H9 (cell line): ENCODE results near the gene EHBP1L1. TPM values are rescaled to one million over a fixed set of nuclear protein-coding genes. Genes with fewer than 3 reads are reported as not detected.

Experiments
- DNase-seq: peaks from one replicate; pipeline ENCODE4 v3.0.0-alpha.2; 2017
- H2AFZ ChIP-seq: one replicate; pipeline ENCODE4 v1.6.1; 2013; ENCODE audit warnings: mild to moderate bottlenecking, low read length, control low read depth, moderate library complexity
- H2AK5ac ChIP-seq: 2 replicates; pipeline ENCODE4 v1.6.1; 2013; ENCODE audit warnings: low read length, control low read depth, mixed read lengths; ENCODE audit not compliant: insufficient read length
- H2BK120ac ChIP-seq: one replicate; pipeline ENCODE4 v1.6.1; 2013; ENCODE audit warnings: low read depth, mild to moderate bottlenecking, low read length, control low read depth, inconsistent platforms; ENCODE audit not compliant: poor library complexity, severe bottlenecking
- H2BK12ac ChIP-seq: 2 replicates; pipeline ENCODE4 v1.6.1; 2013; ENCODE audit warnings: low read length, control low read depth, mixed read lengths, low read depth; ENCODE audit not compliant: insufficient read length
- H2BK15ac ChIP-seq: 2 replicates; pipeline ENCODE4 v1.6.1; 2013; ENCODE audit warnings: low read depth, low read length, control low read depth
- H2BK20ac ChIP-seq: one replicate; pipeline ENCODE4 v1.6.1; 2013; ENCODE audit warnings: low read depth, mild to moderate bottlenecking, low read length, control low read depth, inconsistent platforms; ENCODE audit not compliant: poor library complexity, severe bottlenecking
- H2BK5ac ChIP-seq: 2 replicates; pipeline ENCODE4 v1.6.1; 2013; ENCODE audit warnings: low read length, control low read depth, mixed read lengths; ENCODE audit not compliant: insufficient read length
- H3K14ac ChIP-seq: 2 replicates; pipeline ENCODE4 v1.6.1; 2013; ENCODE audit warnings: low read length, control low read depth; ENCODE audit not compliant: insufficient read depth
- H3K18ac ChIP-seq: 2 replicates; pipeline ENCODE4 v1.6.1; 2013; ENCODE audit warnings: low read depth, mild to moderate bottlenecking, mixed read lengths, low read length, control low read depth; ENCODE audit not compliant: insufficient read length
- H3K23ac ChIP-seq: 2 replicates; pipeline ENCODE4 v1.6.1; 2013; ENCODE audit warnings: low read length, control low read depth, mixed read lengths, low read depth; ENCODE audit not compliant: insufficient read length
- H3K23me2 ChIP-seq: 2 replicates; pipeline ENCODE4 v1.6.1; 2013; ENCODE audit warnings: low read depth, mild to moderate bottlenecking, mixed read lengths, low read length, control low read depth; ENCODE audit not compliant: insufficient read length, poor library complexity, severe bottlenecking
- H3K27ac ChIP-seq: 2 replicates; pipeline ENCODE4 v1.5.1; 2013; ENCODE audit warnings: low read length, control low read depth, mixed read lengths, low read depth; ENCODE audit not compliant: insufficient read length
- H3K27me3 ChIP-seq: 2 replicates; pipeline ENCODE4 v1.6.1; 2013; ENCODE audit warnings: low read length, control low read depth, inconsistent platforms; ENCODE audit not compliant: insufficient read depth
- H3K4ac ChIP-seq: 2 replicates; pipeline ENCODE4 v1.6.1; 2013; ENCODE audit warnings: low read depth, mild to moderate bottlenecking, control low read depth, inconsistent platforms, low read length, moderate library complexity
- H3K4me1 ChIP-seq: 2 replicates; pipeline ENCODE4 v1.6.1; 2013; ENCODE audit warnings: low read length, control low read depth, inconsistent platforms; ENCODE audit not compliant: insufficient read depth
- H3K4me2 ChIP-seq: 2 replicates; pipeline ENCODE4 v1.6.1; 2013; ENCODE audit warnings: low read length, control low read depth, mixed read lengths; ENCODE audit not compliant: insufficient read length, insufficient read depth
- H3K56ac ChIP-seq: 2 replicates; pipeline ENCODE4 v1.6.1; 2013; ENCODE audit warnings: low read depth, mild to moderate bottlenecking, mixed read lengths, low read length, control low read depth; ENCODE audit not compliant: insufficient read length
- H3K79me1 ChIP-seq: 2 replicates; pipeline ENCODE4 v1.6.1; 2013; ENCODE audit warnings: low read depth, mild to moderate bottlenecking, moderate library complexity, low read length, control low read depth, inconsistent platforms; ENCODE audit not compliant: insufficient read depth, poor library complexity, severe bottlenecking
- H3K79me2 ChIP-seq: 2 replicates; pipeline ENCODE4 v1.6.1; 2013; ENCODE audit warnings: low read length, control low read depth, inconsistent platforms; ENCODE audit not compliant: insufficient read depth
- H3K9ac ChIP-seq: 2 replicates; pipeline ENCODE4 v1.6.1; 2013; ENCODE audit warnings: low read length, control low read depth, mixed read lengths; ENCODE audit not compliant: insufficient read length; ENCODE audit errors: extremely low read depth
- H3K9me3 ChIP-seq: one replicate; pipeline ENCODE4 v1.6.1; 2013; ENCODE audit warnings: low read depth, low read length, inconsistent platforms; ENCODE audit not compliant: control insufficient read depth
- H3T11ph ChIP-seq: one replicate; pipeline ENCODE4 v1.6.1; 2013; ENCODE audit warnings: mild to moderate bottlenecking, low read length, control low read depth, inconsistent platforms
- H4K20me1 ChIP-seq: one replicate; pipeline ENCODE4 v1.6.1; 2013; ENCODE audit not compliant: control insufficient read depth, insufficient read length, insufficient read depth
- H4K5ac ChIP-seq: 2 replicates; pipeline ENCODE4 v1.6.1; 2013; ENCODE audit warnings: low read depth, mild to moderate bottlenecking, mixed read lengths, low read length, control low read depth; ENCODE audit not compliant: insufficient read length
- H4K8ac ChIP-seq: replicated peaks from 2 replicates; pipeline ENCODE4 v1.6.1; 2013; ENCODE audit warnings: low read length, control low read depth, mixed read lengths, low read depth; ENCODE audit not compliant: insufficient read length
- H4K91ac ChIP-seq: 2 replicates; pipeline ENCODE4 v1.6.1; 2013; ENCODE audit warnings: low read depth, mild to moderate bottlenecking, moderate library complexity, mixed read lengths, low read length, control low read depth; ENCODE audit not compliant: insufficient read length
- H3K27ac Mint-ChIP-seq, 3 experiments: 2 replicates in 2 of 3; 3 replicates in 1 of 3; pipeline ENCODE4 v1.8.0; 2020 to 2021; ENCODE audit warnings: mixed read lengths in 3 of 3, mild to moderate bottlenecking in 1 of 3, moderate library complexity in 1 of 3
- H3K27me3 Mint-ChIP-seq: 2 replicates; pipeline ENCODE4 v1.8.0; 2021; ENCODE audit warnings: low read depth, mild to moderate bottlenecking, moderate library complexity, mixed read lengths
- H3K36me3 Mint-ChIP-seq, 3 experiments: 2 replicates in 2 of 3; 3 replicates in 1 of 3; pipeline ENCODE4 v1.8.0; 2020 to 2021; ENCODE audit warnings: low read depth in 3 of 3, mixed read lengths in 3 of 3; ENCODE audit not compliant: insufficient read depth in 1 of 3
- H3K4me1 Mint-ChIP-seq, 2 experiments: 2 replicates each; pipeline ENCODE4 v1.8.0; 2020; ENCODE audit warnings: mixed read lengths in 2 of 2
- H3K4me3 Mint-ChIP-seq, 2 experiments: 2 replicates in 1 of 2; 3 replicates in 1 of 2; pipeline ENCODE4 v1.8.0; 2020 to 2021; ENCODE audit warnings: mild to moderate bottlenecking in 2 of 2, mixed read lengths in 2 of 2, moderate library complexity in 1 of 2
- H3K9me3 Mint-ChIP-seq, 2 experiments: 2 replicates in 1 of 2; 3 replicates in 1 of 2; pipeline ENCODE4 v1.8.0; 2020; ENCODE audit warnings: mild to moderate bottlenecking in 2 of 2, mixed read lengths in 2 of 2, moderate library complexity in 1 of 2
- WGBS: extraction: QIAGEN DNeasy Blood & Tissue Kit; methylation state at CpG from one replicate; pipeline ENCODE4 v1.1.7; 2013; ENCODE audit warnings: missing lambda C conversion rate, low lambda C conversion rate, mixed read lengths; ENCODE audit not compliant: insufficient read length; ENCODE audit errors: extremely low coverage; 5-methylcytosine and 5-hydroxymethylcytosine counted together
- total RNA-seq: library from RNA; stranded (reverse); gene quantifications from 2 replicates; pipeline ENCODE4 v1.2.1, GENCODE V29; 2021
- TF ChIP-seq, protein P1 (sequence below): fragments of 200-600 bp; sonication (generic); conservative IDR thresholded peaks from 3 replicates; pipeline ENCODE4 v1.8.0; 2021; ENCODE audit warnings: antibody characterized with exemption, mild to moderate bottlenecking

The EHBP1L1 gene
- total RNA-seq, 1 experiment from 2014 or later, result 13.8 TPM

- no peaks in the 10 kb centered on the region for H3K9me3 Mint-ChIP-seq
- H3K4me1 ChIP-seq, result peaks cover 5% of the 10 kb centered on the region; the same call in 1 of the 2 replicates
- no peak overlapping the region for H2BK20ac ChIP-seq
- no CpG with 5 or more reads among the region's 35 CpGs for WGBS
- H3K27ac Mint-ChIP-seq, result peak overlapping the region in 1 of 3 experiments; percentile 67; a peak in 1 of 7 replicates
- H2BK120ac ChIP-seq, result no peak overlapping the region
- DNase-seq, result no peak
- peaks cover 34 to 40% of the 10 kb centered on the region in 2 experiments for H3K4me1 Mint-ChIP-seq
- no peak overlapping the region for H2AFZ ChIP-seq
- H3K36me3 Mint-ChIP-seq, result peaks cover 5 to 10% (median 7%) of the 10 kb centered on the region in 3 experiments; a peak in 6 of 7 replicates
- H3K27ac ChIP-seq, result no peak overlapping the region
- H4K5ac ChIP-seq, result no peak overlapping the region
- no peak overlapping the region for H2AK5ac ChIP-seq
- H3K23ac ChIP-seq, result no peak overlapping the region
- no peak overlapping the region for H2BK15ac ChIP-seq
- H2BK5ac ChIP-seq, result no peak overlapping the region
- H4K20me1 ChIP-seq, result peaks cover 2% of the 10 kb centered on the region
- H3K4me3 Mint-ChIP-seq, result no peak overlapping the region
- H3K14ac ChIP-seq, result no peak overlapping the region
- H3K9ac ChIP-seq, result no peak overlapping the region
- H3K79me1 ChIP-seq, result no peaks in the 10 kb centered on the region
- H4K8ac ChIP-seq, result no peak overlapping the region
- no peak overlapping the region for H2BK12ac ChIP-seq
- no peak overlapping the region for H3K18ac ChIP-seq
- H4K91ac ChIP-seq, result no peak overlapping the region
- no peak overlapping the region for H3K4me2 ChIP-seq
- no peaks in the 10 kb centered on the region for H3K9me3 ChIP-seq
- H3K56ac ChIP-seq, result no peak overlapping the region
- H3K23me2 ChIP-seq, result peaks cover 13% of the 10 kb centered on the region
- no peaks in the 10 kb centered on the region for H3K79me2 ChIP-seq
- H3T11ph ChIP-seq, result no peak overlapping the region
- TF ChIP-seq, protein P1, sequence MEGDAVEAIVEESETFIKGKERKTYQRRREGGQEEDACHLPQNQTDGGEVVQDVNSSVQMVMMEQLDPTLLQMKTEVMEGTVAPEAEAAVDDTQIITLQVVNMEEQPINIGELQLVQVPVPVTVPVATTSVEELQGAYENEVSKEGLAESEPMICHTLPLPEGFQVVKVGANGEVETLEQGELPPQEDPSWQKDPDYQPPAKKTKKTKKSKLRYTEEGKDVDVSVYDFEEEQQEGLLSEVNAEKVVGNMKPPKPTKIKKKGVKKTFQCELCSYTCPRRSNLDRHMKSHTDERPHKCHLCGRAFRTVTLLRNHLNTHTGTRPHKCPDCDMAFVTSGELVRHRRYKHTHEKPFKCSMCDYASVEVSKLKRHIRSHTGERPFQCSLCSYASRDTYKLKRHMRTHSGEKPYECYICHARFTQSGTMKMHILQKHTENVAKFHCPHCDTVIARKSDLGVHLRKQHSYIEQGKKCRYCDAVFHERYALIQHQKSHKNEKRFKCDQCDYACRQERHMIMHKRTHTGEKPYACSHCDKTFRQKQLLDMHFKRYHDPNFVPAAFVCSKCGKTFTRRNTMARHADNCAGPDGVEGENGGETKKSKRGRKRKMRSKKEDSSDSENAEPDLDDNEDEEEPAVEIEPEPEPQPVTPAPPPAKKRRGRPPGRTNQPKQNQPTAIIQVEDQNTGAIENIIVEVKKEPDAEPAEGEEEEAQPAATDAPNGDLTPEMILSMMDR, result no peak
- H3K27me3 ChIP-seq, result no peaks in the 10 kb centered on the region
- no peaks in the 10 kb centered on the region for H3K27me3 Mint-ChIP-seq
- H3K4ac ChIP-seq, result no peak overlapping the region
Measured at GRCh38 chr11:65640483-65641296, 64.8 kb downstream of the EHBP1L1 start.
